GM18505 (cell line): ENCODE data around the gene CXCR6.

Experiments used
- ATAC-seq: cut with Tn5 transposase; IDR thresholded peaks from one replicate; pipeline ENCODE4 v1.9.1; 2021; ENCODE audit not compliant: unreplicated experiment
- POLR2A ChIP-seq: IDR thresholded peaks from 4 replicates; pipeline ENCODE4 v1.6.1; 2011; ENCODE audit warnings: borderline replicate concordance; ENCODE audit not compliant: insufficient read depth, insufficient read length; ENCODE audit errors: extremely low read depth

Gene CXCR6

GRCh38 chr3:45948881-45949280 is 5.6 kb downstream of the CXCR6 start:
- TF ChIP-seq POLR2A = no peak
- ATAC-seq = no peak

- no peak for TF ChIP-seq POLR2A
- ATAC-seq = no peak
Measured at GRCh38 chr3:45949432-45949831, 6.2 kb downstream of the CXCR6 start.

DNA sequence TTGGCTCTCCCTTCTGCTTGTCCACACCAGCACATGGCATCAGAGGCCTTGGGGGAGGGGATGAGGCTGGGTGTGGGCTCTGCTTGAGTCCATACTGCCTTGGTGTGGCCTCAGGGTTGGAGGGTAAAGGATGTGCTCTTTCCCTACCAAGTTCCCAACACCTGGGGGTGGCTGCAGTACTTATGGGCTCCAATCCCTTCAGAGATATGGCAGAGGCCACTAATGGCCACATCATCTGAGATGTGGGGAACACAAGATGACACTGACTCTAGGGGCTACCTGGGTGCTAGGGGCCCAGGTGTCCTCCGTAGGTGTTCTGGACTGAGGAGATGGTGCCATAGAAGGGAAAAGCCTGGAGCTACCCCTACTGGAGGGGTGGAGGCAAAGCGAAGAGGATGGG is 6.9 kb downstream of the CXCR6 start:
- ATAC-seq = no peak
- no peak for TF ChIP-seq POLR2A

DNA sequence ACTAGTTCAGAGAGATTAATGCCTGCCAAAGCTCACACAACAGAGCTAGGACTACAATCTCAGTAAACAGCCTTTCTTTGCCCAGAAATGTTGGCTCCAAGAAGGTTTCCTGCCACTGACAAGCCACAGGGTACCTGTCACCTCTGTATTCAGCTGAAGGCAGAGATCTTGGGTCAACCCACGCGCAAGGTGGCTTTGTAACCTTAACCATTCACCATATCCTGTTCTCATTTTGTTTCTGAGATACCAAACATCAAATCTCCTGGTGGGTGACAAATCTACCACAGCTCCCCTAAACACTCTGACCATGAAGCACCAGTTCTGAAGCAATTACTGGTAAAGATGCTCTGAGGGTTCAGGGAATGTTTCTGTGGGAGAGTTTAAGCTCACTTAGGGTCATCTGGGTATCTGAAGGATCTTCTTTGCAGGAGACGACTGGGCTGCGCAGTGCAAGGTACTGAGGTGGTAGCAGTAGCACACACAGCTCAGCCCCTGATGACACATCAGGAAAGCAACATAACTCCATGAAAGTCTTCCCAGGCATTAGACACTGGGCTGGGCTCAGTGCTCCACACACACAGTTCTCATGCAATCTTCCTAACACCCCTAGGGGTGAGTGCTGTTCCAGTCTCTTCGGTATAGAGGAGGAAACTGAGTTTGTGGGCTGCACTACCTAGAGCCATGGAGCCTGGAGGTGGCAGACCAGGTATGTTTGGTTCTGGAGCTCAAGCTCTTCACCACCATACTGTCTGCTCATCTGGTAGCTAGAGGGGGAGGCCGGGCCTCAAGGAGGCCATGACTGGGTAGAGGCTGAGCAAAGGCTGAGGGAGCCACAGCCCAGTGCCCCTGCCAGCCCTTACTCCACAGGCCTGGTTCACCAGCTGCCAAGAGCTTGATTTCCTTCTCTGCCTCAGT is 7.7 kb downstream of the CXCR6 start:
- no peak for ATAC-seq
- no peak for TF ChIP-seq POLR2A

DNA sequence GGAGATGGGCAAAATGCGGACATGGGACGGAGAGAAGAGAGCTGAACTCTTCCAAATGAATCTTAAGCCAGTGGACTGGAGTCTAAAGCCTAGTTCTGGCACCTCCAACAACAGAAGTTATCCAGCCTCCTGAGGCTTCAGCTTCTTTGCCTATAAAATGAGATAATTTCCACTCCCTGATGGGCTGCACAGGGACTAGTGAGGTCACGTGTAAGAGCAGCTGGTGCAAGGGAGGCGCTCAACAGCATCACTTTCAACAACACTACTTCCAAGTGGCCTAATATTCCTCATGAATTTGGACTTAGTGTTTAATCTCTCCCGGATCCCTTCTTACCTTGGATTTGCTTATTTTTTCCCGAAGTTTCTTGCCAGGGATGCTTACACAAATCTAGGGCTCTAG is 8.7 kb downstream of the CXCR6 start:
- no peak for TF ChIP-seq POLR2A
- ATAC-seq = no peak

GRCh38 chr3:45952456-45952855 is 9.2 kb downstream of the CXCR6 start:
- no peak for TF ChIP-seq POLR2A

GRCh38 chr3:45953536-45953935 is 10.3 kb downstream of the CXCR6 start:
- ATAC-seq = no peak
- TF ChIP-seq POLR2A = no peak

More at GRCh38 chr3:45952456-45952855, 9.2 kb downstream of the CXCR6 start:
- ATAC-seq = no peak

GRCh38 chr3:45954306-45954705 is 11.0 kb downstream of the CXCR6 start:
- TF ChIP-seq POLR2A = no peak
- no peak for ATAC-seq

DNA sequence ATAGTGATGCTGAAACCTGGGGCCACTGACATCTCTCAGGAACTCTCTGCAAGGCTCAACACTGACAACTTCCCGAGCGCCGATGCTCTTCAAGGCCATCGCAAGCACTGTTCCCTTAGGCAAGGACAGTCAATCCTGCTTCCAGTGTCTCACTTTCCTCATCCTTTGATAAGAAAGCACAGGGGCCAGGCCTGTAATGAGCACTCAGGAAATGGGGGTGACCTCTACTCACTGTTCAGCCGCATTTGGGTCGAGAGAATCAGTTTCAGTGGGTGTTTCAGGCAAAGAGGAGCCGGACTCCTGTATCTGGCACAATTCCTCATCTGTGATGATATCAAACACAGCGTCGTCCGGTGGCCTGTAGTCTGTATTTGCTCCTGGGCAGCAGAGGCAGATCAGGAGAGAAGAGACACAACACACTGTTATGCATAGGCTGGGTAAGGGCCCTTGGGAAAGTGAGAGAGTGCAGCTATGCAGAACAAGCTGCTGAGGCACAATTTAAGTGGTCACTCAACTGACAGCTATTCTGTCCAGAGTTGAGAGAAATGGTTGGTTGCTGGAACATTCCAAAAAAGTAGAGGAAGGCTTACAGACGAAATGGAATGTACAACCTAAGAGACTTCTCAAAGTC is 11.9 kb downstream of the CXCR6 start:
- TF ChIP-seq POLR2A = no peak
- no peak for ATAC-seq

GRCh38 chr3:45955706-45956105 is 12.4 kb downstream of the CXCR6 start:
- no peak for ATAC-seq
- TF ChIP-seq POLR2A = no peak

- ATAC-seq = no peak
- no peak for TF ChIP-seq POLR2A
Measured at GRCh38 chr3:45957586-45957985, 14.3 kb downstream of the CXCR6 start.

- ATAC-seq = no peak
- TF ChIP-seq POLR2A = no peak
Measured at GRCh38 chr3:45958321-45958791, 15.1 kb downstream of the CXCR6 start.

DNA sequence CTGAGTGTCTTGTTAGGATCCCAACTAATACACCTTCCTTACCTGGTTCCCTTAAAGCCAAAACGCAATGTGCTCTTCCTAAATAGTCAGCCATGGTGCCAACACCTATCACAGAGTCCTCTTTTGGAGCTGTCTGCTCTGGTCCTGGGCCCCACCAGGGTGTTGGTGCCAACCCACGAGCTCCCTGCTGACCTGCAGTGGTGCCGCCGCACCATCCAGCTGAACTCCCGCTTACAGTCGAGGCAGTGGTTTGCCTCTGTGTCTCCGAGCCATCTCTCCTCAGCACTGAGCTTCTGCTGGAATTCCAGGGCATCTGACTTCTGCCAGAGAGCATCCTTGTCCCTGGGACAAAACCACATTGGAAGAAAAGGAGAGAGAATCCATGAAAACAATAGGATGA is 15.9 kb downstream of the CXCR6 start:
- ATAC-seq = no peak

GRCh38 chr3:45960289-45960688 is 17.0 kb downstream of the CXCR6 start:
- no peak for ATAC-seq
- no peak for TF ChIP-seq POLR2A

More for the DNA sequence above, 15.9 kb downstream of the CXCR6 start:
- TF ChIP-seq POLR2A = no peak
